Fibroblast of skin of left quadriceps (primary cell): ENCODE results near the gene AOAH.
"Not testable (repeated sequence)": the region's sequence is repeated elsewhere in the genome, so short reads cannot be mapped to it uniquely, and the experiment has no call there.

Experiments
- DNase-seq, 2 experiments: peaks; one replicate each; pipeline ENCODE4 v3.0.0-alpha.2; 2013; ENCODE audit warnings: low read depth in 2 of 2

Gene AOAH

GRCh38 chr7:36507475-36508440 lies 216.5 kb downstream of the AOAH start:
- DNase-seq = no peak

GRCh38 chr7:36506820-36507219 lies 217.5 kb downstream of the AOAH start:
- DNase-seq = no peak

- no peak for DNase-seq
These were observed 218.0 kb downstream of the AOAH start for GRCh38 chr7:36506130-36506798.

- not testable (repeated sequence) for DNase-seq
These were observed 219.7 kb downstream of the AOAH start for GRCh38 chr7:36504617-36505016.

- DNase-seq = not testable (repeated sequence)
These were observed 220.1 kb downstream of the AOAH start for GRCh38 chr7:36504216-36504615.

DNA sequence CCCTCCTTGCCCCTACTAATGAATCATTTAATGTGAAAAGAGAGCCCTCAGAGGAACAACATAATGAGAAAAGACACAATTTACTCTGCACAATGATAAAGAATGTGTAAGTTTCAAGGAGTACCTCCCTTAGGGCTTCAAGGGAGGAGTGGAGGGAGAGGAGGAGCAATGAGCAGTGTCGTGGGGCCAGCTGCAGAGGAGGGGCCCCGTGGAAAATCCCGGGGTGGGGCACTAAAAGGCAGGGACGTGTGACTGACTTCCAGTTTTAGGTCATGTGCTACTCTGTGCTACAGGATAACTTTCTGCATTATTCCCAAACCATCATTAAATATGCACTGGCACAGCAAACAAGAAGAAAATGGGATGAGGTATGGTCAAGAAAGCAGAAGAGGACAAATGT lies 226.5 kb downstream of the AOAH start:
- no peak for DNase-seq

GRCh38 chr7:36497176-36497575 lies 227.1 kb downstream of the AOAH start:
- DNase-seq = not testable (repeated sequence)

GRCh38 chr7:36496576-36496975 lies 227.7 kb downstream of the AOAH start:
- DNase-seq = no peak

DNA sequence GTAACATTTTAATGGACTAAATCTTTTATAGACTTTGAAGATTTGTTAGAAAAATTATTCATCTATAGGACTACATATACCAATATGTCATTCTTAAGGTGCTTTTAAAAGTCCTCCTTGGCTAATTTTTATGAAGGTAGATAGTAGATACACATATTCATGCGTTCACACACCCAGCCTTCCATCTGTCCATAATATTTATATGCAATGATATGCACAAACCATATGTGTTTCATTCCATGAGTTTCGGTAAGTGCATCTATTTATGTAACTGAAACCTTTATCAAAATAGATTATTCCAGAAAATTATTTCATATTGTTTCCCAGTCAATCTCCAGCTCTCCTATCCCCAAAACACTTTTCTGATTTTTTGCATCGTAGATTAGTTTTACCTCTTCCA lies 233.0 kb downstream of the AOAH start:
- DNase-seq = no peak

DNA sequence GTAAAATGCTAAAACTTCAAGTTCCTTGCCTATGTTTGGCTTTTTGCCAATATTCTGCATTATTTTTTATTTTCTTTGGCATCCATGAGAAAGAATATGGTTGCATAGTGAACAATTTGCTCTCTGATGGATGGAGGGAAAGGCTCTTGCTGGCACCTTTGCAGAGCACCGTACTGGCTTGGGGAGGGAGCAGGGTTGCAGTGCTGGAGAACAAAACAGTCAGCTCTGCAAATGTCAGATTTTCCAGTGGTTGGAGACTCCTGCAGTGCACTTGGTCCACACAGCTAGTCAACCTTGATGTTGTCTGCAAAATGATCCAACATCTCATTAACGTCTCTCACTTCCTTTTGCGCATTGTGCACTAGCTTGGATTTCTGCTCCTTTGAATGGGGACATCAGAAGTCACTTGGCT lies 233.9 kb downstream of the AOAH start:
- DNase-seq = no peak

GRCh38 chr7:36488672-36489071 lies 235.6 kb downstream of the AOAH start:
- not testable (repeated sequence) for DNase-seq

DNA sequence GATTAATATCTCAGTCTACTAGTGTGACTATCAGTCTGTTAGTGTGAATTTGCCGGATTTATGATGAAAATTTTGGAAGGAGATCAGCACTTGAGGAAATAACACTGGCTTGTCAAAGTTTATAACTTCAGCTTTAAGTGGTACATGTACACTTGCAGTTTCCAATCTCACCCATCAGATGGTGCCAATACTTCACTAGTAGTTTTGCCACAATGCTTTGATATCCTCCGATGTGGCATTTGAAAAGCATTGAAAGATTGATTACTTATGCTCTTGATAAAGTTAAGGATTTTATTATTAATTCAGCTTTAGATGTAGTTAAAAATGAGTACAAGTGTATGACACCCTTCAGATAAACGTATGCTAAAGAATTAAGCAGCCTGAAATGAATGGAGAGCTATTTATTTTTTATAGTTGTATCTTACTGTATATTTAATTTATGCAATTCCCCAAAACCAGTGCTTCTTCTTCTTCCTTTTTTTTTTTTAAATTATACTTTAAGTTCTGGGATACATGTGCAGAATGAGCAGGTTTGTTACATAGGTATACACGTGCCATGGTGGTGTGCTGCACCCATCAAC lies 236.4 kb downstream of the AOAH start:
- DNase-seq = peak in 1 of 2 experiments; percentile 29

DNA sequence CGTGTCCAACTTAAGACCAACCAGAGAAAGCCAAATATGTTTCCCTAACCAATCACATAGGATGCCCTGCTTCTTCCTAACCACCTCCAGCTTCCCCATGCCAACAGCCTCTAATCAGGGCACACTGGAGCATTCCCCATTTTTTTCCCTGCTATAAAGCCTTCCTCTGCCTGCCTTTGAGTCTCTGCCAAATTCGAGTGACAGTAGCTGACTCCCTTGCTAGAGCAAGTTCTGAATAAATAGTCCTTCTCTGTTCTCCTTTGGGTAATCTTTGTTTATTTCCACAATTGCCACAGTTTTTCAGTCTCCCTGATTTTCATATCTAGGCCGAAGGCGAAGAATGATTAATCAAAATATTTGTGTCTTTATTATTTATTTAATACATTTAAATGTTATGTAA lies 238.0 kb downstream of the AOAH start:
- no peak for DNase-seq

DNA sequence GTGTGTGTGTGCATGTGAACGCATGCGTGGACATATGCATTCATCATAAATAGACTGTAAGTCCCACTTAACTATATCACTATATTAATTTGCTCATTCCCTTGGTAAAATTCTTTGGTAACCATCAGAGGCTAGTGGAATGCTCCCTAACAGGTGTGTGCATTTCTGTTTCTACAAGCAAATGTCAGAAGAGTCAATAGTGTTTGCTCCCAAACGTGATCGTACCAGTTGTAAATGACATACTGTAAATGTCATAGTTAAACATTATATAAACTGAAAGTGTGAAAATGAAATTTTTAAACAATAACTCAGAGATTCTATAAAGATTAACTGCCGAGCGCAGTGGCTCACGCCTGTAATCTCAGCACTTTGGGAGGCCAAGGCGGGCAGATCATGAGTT lies 240.0 kb downstream of the AOAH start:
- no peak for DNase-seq

GRCh38 chr7:36483853-36484252 lies 240.4 kb downstream of the AOAH start:
- not testable (repeated sequence) for DNase-seq

- DNase-seq = no peak
These were observed 245.5 kb downstream of the AOAH start for GRCh38 chr7:36478745-36479144.

DNA sequence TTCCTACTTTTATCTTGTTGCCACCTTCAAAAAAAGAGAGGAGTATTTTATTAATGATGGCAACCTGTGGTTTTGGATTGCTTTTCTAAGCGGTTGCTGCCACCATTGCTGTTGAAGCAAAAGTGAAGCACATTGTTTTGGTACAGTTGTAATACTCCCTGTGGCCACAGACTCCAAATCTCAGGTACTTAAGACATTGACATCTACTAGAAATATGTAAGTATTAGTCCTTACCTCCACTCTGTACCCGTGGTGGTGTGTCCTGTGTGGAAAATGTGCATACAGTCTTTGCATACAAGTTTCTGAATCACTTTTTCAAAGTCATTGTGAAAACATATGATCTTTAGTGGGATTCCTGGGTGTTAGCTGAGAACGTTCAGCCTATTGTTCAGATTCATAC lies 248.9 kb downstream of the AOAH start:
- DNase-seq = no peak

DNA sequence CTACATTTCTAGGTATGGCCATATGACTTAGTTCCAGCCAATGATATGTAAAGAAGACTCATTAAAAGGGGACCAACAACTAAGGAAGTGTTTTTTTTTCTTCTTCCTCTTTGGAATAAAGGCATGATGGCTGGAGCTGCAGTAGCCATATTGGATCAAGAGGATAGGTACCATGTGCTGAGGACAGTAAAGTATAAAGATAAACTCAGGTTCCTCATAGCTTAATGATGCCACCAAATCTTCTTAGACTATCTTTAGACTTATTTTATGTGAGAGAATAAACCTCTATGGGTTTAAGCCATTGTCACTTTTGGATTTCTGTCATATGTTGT lies 249.3 kb downstream of the AOAH start:
- no peak for DNase-seq

DNA sequence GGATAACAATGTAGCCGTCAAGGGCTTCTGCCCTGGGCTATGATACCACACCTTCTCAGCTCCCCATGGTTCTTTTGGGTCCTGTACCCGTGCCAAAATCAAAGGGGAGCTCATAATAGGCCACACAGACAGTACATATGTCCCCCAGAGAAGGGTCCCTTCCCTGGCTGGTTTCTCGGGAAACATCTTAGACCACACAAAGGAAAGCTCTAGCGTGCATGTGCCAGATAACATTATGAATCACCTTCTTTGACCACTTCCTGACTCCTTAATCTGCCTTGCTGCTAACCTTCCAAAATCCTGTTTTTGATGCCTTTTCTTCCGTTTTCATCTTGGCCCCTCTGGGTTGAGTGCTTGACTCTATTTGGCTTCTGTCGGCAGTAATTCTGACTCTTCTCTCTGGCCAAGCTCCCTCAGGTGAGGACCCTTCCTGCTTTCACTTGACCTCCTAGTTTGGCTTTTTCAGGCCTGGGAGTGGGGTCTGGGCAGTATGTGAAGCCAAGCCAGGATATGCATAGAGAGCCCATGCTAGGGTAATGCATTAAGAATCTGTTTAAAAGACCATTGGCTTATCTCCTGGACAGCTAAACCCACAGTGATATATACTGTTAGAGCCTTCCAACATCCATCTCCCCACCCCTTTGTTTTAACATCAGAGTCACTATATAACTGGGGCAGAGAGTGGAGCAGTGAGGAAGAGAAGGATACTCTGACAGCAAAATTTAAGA lies 249.8 kb downstream of the AOAH start:
- no peak for DNase-seq

DNA sequence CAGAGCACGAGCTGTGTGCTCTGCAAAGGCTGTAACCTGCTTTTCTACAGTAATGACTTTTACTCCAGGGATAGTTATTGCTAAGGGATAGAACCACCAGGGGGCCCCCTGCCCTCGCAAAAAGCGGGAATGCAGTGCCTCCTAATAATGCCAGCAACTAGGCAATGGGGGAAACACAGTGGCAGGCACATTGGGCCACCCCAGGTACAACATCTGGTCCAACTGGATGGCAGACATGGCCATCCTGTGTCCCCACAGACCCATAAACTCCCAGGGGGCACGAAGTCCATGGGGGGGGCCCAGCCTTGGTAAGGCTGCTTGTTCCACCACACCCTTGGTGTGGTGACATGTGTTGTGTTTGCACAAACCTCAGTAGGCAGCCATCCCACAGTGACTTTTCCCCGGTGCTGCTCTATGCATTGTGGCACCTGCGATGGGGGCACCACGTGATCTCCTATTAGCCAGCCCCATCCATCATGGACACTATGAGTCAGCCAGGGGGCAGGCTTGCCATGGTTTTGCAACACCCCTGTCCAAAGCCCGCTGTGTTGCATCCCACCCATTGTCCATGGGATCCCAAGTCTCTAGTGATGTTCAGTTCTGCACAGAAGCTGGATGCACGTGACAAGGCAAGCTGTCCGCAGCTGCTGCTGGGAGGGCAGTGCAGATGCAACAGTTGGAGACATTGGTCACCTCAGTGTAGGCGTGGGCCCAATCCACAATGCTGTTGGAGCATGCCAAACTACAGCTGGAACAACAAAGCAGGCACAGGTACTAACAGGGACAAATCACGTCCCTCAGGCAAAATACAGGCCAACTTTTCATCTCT lies 250.6 kb downstream of the AOAH start:
- no peak for DNase-seq

DNA sequence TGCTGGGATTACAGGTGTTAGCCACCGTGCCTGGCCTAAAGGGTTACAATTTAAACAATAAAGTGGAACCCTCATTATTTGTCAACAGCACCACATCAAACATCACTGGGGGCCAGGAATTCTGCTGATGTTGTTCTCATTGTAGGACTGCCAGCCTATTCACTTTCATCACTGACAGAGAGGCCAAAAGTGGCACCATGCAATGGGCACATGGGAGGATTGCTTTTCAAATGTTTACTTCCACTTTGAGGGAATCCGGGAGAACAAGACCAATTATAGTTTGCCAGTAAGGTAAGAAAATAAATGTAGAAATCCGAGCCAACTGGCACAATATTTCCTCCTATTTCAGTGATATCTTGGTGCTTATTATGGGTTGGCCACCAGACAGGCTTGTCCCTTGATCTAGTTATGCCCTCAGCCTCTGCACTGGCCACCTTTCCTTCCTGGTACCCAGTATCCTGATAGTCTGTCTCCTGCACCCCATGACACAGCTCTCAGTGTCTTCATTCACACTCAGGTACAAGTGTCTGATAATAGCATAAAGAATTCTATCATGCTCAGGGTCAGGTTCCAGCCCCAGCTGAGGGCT lies 252.1 kb downstream of the AOAH start:
- DNase-seq = no peak
